HepG2 (cell line): Measurements from ENCODE around the gene TAF6. TPM values are rescaled to one million over a fixed set of nuclear protein-coding genes. Genes with fewer than 3 reads are reported as not detected.

Experiments used
- ETS1 ChIP-seq: sonication (generic); formaldehyde crosslinking; IDR thresholded peaks from 2 replicates; pipeline ENCODE4 v1.4.0; 2020; ENCODE audit warnings: missing genetic modification reagents
- GRHL1 ChIP-seq: sonication (generic); formaldehyde crosslinking; conservative IDR thresholded peaks from 2 replicates; pipeline ENCODE4 v1.8.0; 2022; ENCODE audit warnings: missing genetic modification reagents
- KLF11 ChIP-seq: IDR thresholded peaks from 2 replicates; pipeline ENCODE4 v1.6.1; 2016; ENCODE audit warnings: missing compliant biosample characterization
- MZF1 ChIP-seq: sonication (generic); formaldehyde crosslinking; IDR thresholded peaks from 2 replicates; pipeline ENCODE4 v1.8.1; 2023; ENCODE audit warnings: mild to moderate bottlenecking, missing genetic modification reagents, borderline replicate concordance
- NFRKB ChIP-seq: fragments of 450-650 bp; IDR thresholded peaks from 2 replicates; pipeline ENCODE4 v1.6.1; 2017
- PATZ1 ChIP-seq: sonication (generic); formaldehyde crosslinking; IDR thresholded peaks from 2 replicates; pipeline ENCODE4 v1.4.0; 2020; ENCODE audit warnings: missing genetic modification reagents
- STAT5B ChIP-seq: sonication (generic); formaldehyde crosslinking; IDR thresholded peaks from 2 replicates; pipeline ENCODE4 v1.4.0; 2020; ENCODE audit warnings: missing genetic modification reagents
- SUZ12 ChIP-seq: fragments of 150-350 bp; IDR thresholded peaks from 2 replicates; pipeline ENCODE4 v1.6.1; 2014; ENCODE audit warnings: low read depth, low read length
- TEF ChIP-seq: sonication (generic); formaldehyde crosslinking; IDR thresholded peaks from 2 replicates; pipeline ENCODE4 v1.5.0; 2020; ENCODE audit warnings: missing genetic modification reagents
- ZBTB20 ChIP-seq: sonication (generic); formaldehyde crosslinking; IDR thresholded peaks from 2 replicates; pipeline ENCODE4 v1.8.1; 2023; ENCODE audit warnings: missing genetic modification reagents, low read depth, mild to moderate bottlenecking, borderline replicate concordance
- ZFY ChIP-seq: sonication (generic); formaldehyde crosslinking; IDR thresholded peaks from 2 replicates; pipeline ENCODE4 v1.4.0; 2020; ENCODE audit warnings: missing genetic modification reagents
- ZNF142 ChIP-seq: sonication (generic); formaldehyde crosslinking; IDR thresholded peaks from 2 replicates; pipeline ENCODE4 v1.4.0; 2020; ENCODE audit warnings: missing genetic modification reagents
- ZNF275 ChIP-seq: sonication (generic); formaldehyde crosslinking; IDR thresholded peaks from 2 replicates; pipeline ENCODE4 v1.8.0; 2022; ENCODE audit warnings: missing genetic modification reagents, mild to moderate bottlenecking, inconsistent platforms, borderline replicate concordance
- ZNF44 ChIP-seq: sonication (generic); formaldehyde crosslinking; IDR thresholded peaks from 2 replicates; pipeline ENCODE4 v1.5.1; 2020; ENCODE audit warnings: mild to moderate bottlenecking, missing genetic modification reagents
- ZNF761 ChIP-seq: sonication (generic); formaldehyde crosslinking; conservative IDR thresholded peaks from 2 replicates; pipeline ENCODE4 v1.4.0; 2020; ENCODE audit warnings: mild to moderate bottlenecking, missing genetic modification reagents
- ZSCAN9 ChIP-seq: IDR thresholded peaks from 2 replicates; pipeline ENCODE4 v1.6.1; 2016; ENCODE audit warnings: borderline replicate concordance
- polyA plus RNA-seq, 8 experiments: library from polyadenylated mRNA; depleted of rRNA in 3 of 8; stranded (reverse) in 7 of 8; unstranded in 1 of 8; fragments of >200 nt; fragmentation: Illumina TruSeq in 4 of 8; extraction: Trizol in 4 of 8; gene quantifications; 2 replicates each; pipeline versions ENCODE4 v1.2.1 to v1.2.3, GENCODE V29; 2011 to 2016; ENCODE audit warnings: low read depth in 4 of 8, missing spikeins in 1 of 8, mixed read lengths in 1 of 8; ENCODE audit not compliant: insufficient read depth in 1 of 8
- total RNA-seq, 5 experiments: library from RNA; depleted of rRNA; stranded (reverse); fragments of >200 nt; fragmentation: Illumina TruSeq; extraction: Trizol; gene quantifications; 2 replicates each; pipeline ENCODE4 v1.2.3, GENCODE V29; 2016; ENCODE audit warnings: low read depth in 1 of 5

The TAF6 gene
- total and polyA plus RNA-seq, 2 of the 13 experiments (the other 11 are each of a cell fraction or from before 2014, with no cell fraction given), result 12.9 to 18.8 TPM

- TF ChIP-seq ZNF44, result 0 out of 2 replicates have a peak, but pooled peaks have one; percentile 12
- no peak for TF ChIP-seq ETS1 (CRISPR knock-in tag)
- TF ChIP-seq ZNF275, result 0 out of 2 replicates have a peak, but pooled peaks have one; percentile 78
- TF ChIP-seq ZNF761 (CRISPR knock-in tag), result no peak
- TF ChIP-seq ZFY, result peak; percentile 74
- TF ChIP-seq GRHL1 (CRISPR knock-in tag), result no peak
- no peak for TF ChIP-seq ZBTB20 (CRISPR knock-in tag)
- peak; percentile 88 for TF ChIP-seq PATZ1
- TF ChIP-seq ZSCAN9 (CRISPR knock-in tag), result 0 out of 2 replicates have a peak, but pooled peaks have one; percentile 40
- TF ChIP-seq TEF, result no peak
- no peak for TF ChIP-seq NFRKB
- peak; percentile 76 for TF ChIP-seq KLF11
- 0 out of 2 replicates have a peak, but pooled peaks have one; percentile 78 for TF ChIP-seq STAT5B (CRISPR knock-in tag)
- TF ChIP-seq MZF1 (CRISPR knock-in tag), result no peak
- TF ChIP-seq ZNF142, result no peak
- TF ChIP-seq SUZ12, result no peak
These were observed 29.6 kb upstream of the TAF6 start, which contains the start of gene LAMTOR4 (continued) for GRCh38 chr7:100148559-100149328.
